Ovary (tissue), 9 donors: ENCODE measurements around the gene DAW1. TPM values are rescaled to one million over a fixed set of nuclear protein-coding genes. Genes with fewer than 3 reads are reported as not detected.

Experiments used
- DNase-seq, 5 donors: peaks; one replicate each; pipeline ENCODE4 v3.0.0-alpha.2; 2019 to 2020
- H3K27ac ChIP-seq, 2 donors: fragments of 200-600 bp; one replicate each; pipeline versions ENCODE4 v1.5.1 to v1.8.0; 2019 to 2022
- H3K27me3 ChIP-seq: fragments of 200-600 bp; one replicate; pipeline ENCODE4 v1.8.0; 2022
- H3K36me3 ChIP-seq: fragments of 200-600 bp; sonication (generic); one replicate; pipeline ENCODE4 v1.5.1; 2019
- H3K4me1 ChIP-seq: one replicate; pipeline ENCODE4 v1.8.1; 2013; ENCODE audit warnings: mild to moderate bottlenecking, moderate library complexity; ENCODE audit not compliant: insufficient read depth
- H3K4me3 ChIP-seq: fragments of 200-600 bp; sonication (generic); one replicate; pipeline ENCODE4 v1.5.1; 2017
- H3K9me3 ChIP-seq, 2 donors: fragments of 200-600 bp in 1 of 2; sonication (generic) in 1 of 2; one replicate each; pipeline versions ENCODE4 v1.5.1 to v1.8.1; 2013 to 2019; ENCODE audit warnings: mild to moderate bottlenecking in 1 of 2, moderate library complexity in 1 of 2
- CTCF ChIP-seq, 3 donors: fragments of 450-650 bp in 2 of 3; fragments of 200-600 bp in 1 of 3; IDR thresholded peaks; one replicate each; pipeline versions ENCODE4 v1.5.1 to v1.8.0; 2016 to 2022; ENCODE audit warnings: antibody characterized with exemption in 3 of 3, mild to moderate bottlenecking in 1 of 3
- EP300 ChIP-seq: sonication (generic); formaldehyde crosslinking; IDR thresholded peaks from one replicate; pipeline ENCODE4 v1.6.1; 2017; ENCODE audit warnings: antibody characterized with exemption
- POLR2A ChIP-seq: fragments of 450-650 bp; IDR thresholded peaks from one replicate; pipeline ENCODE4 v1.6.1; 2017; ENCODE audit warnings: antibody characterized with exemption, mild to moderate bottlenecking, moderate library complexity
- WGBS, 3 donors: extraction: QIAGEN DNeasy Blood & Tissue Kit in 1 of 3; methylation state at CpG; one replicate each; pipeline versions ENCODE4 v1.1.5 to v1.1.7; 2013 to 2017; 5-methylcytosine and 5-hydroxymethylcytosine counted together
- intact Hi-C, 4 donors: fragments of 100-400 bp; cut with DNase I; formaldehyde crosslinking; loops; one replicate each; pipeline versions ENCODE4 v1.11.0 to v1.15.1; 2022 to 2023
- polyA plus RNA-seq, 2 donors: library from polyadenylated mRNA; stranded (reverse); fragments of 200-250 nt in 1 of 2; fragments of 350-450 nt in 1 of 2; fragmentation: Illumina TruSeq in 1 of 2; extraction: RNeasy Lipid Tissue Mini Kit (QIAGEN cat#74804) in 1 of 2; gene quantifications; one replicate each; pipeline ENCODE4 v1.2.3, GENCODE V29; 2013 to 2014
- total RNA-seq, 7 donors: library from RNA; depleted of rRNA in 2 of 7; stranded (reverse); fragments of >200 nt in 2 of 7; fragmentation: NEBNext Ultra II Directional in 3 of 7; extraction: Animal tissue kit (Norgen Biotek cat#: 25700) in 3 of 7; gene quantifications; one replicate each; pipeline versions ENCODE4 v1.1.0 to v1.2.4, GENCODE V29; 2016 to 2023
- donor health status: DM: no; HTN: no; CAD: no; lungs with moderate emphysema.
- donor health status: DM: no; HTN: no; CAD: no.
- donor health status: Bipolar disorder and iron deficiency.
- donor health status: DM: yes; HTN: yes; CAD: no.
- donor health status: DM: no; HTN: no; CAD: no.
- donor health status: DM: yes; HTN: yes; CAD: no.

DAW1 gene
- total and polyA plus RNA-seq, 9 donors = 0.11 to 4.6 (median 0.62) TPM; not detected in 2

DNA sequence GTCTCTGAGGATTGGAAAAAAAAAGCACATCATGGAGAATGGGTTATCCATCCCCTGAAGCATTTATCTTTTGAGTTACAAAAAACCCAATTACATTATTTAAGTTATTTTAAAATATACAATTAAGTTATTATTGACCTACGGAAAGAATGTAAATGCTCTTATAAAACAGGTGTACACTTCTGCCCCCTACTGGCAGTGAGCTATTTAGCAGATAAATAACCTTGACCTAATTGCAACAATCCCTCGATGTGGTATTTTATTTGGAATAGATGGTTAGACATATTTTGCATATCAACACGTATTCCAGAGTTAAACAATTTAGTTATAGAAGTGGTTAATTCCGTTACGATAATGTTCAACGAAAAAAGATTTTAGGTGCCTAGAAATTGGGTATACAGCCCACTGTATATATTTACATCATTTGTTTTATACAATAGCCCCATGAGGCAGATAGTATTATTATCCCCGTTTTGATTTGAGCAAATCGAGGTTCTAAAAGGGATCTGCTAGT lies 9.1 kb upstream of the DAW1 start:
- DNase-seq = no peak
- no peak overlapping the region for H3K4me3 ChIP-seq
- intact Hi-C loops = no loop called here
- TF ChIP-seq POLR2A = no peak
- no peak for TF ChIP-seq CTCF (IDR thresholded peaks at IDR 0.05)
- TF ChIP-seq EP300 = no peak
- H3K4me1 ChIP-seq = no peaks in the 10 kb centered on the region
- 53 to 67% (median 56%) methylated on average over 8 of the region's 8 CpGs for WGBS, 3 donors
- H3K27me3 ChIP-seq = no peaks in the 10 kb centered on the region
- no peak overlapping the region for H3K27ac ChIP-seq
- no peaks in the 10 kb centered on the region for H3K36me3 ChIP-seq
- no peaks in the 10 kb centered on the region for H3K9me3 ChIP-seq

DNA sequence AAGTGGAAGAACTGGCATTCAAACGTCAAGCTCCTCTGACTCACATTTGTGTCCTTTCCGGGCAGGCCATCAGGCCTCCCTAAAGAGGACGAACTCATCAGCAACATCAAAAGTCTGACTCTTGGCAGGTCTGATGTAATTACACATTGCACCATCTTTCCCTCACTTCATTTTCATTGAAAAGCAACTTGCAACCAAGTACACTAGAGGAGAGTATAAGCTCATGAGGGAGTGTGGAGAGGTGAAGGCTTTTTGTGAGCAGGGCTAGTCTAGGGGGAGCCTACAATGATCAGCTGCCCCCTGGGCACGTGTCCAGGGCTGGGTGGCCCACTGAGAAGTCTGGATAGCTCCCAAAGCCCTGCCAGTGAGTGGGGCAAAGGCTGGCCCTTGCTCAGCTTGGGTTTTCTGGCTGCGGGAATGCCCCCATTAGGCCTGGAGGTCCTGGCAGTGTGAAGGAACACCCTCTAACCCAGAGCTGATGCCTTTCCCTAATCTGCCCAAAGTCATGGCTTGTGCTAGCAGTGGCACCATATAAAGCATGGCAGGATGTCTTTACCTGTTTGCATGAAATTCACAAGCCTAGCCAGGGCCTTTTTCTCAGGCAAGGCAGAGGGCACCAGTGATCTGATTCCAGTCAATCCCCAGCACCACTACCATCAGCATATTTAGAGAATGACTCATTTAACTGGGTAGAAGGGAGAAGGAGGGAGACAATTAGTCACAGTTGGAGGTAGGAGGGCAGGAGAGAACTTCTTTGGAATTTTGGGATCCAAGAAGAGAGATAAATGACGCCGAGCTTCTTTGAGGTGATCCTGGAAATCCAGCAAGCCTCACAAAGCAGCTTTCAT lies 8.5 kb upstream of the DAW1 start:
- H3K4me3 ChIP-seq = no peak overlapping the region
- TF ChIP-seq EP300 = no peak
- no peak for TF ChIP-seq CTCF (IDR thresholded peaks at IDR 0.05)
- TF ChIP-seq POLR2A = no peak
- no peaks in the 10 kb centered on the region for H3K27me3 ChIP-seq
- H3K36me3 ChIP-seq = no peaks in the 10 kb centered on the region
- 60 to 76% (median 69%) methylated on average over 7 of the region's 7 CpGs for WGBS, 3 donors
- H3K4me1 ChIP-seq = no peaks in the 10 kb centered on the region
- H3K27ac ChIP-seq = no peak overlapping the region
- no peaks in the 10 kb centered on the region for H3K9me3 ChIP-seq
- no peak for DNase-seq
- intact Hi-C loops = no loop called here

GRCh38 chr2:227864161-227864756 lies 7.2 kb upstream of the DAW1 start:
- DNase-seq = no peak
- 24 to 30% (median 28%) methylated on average over 9 of the region's 9 CpGs for WGBS, 3 donors
- no peaks in the 10 kb centered on the region for H3K4me1 ChIP-seq
- intact Hi-C loops = no loop called here
- H3K27ac ChIP-seq = no peak overlapping the region
- H3K9me3 ChIP-seq = no peaks in the 10 kb centered on the region
- H3K27me3 ChIP-seq = no peaks in the 10 kb centered on the region
- no peak for TF ChIP-seq POLR2A
- no peaks in the 10 kb centered on the region for H3K36me3 ChIP-seq
- H3K4me3 ChIP-seq = no peak overlapping the region

- intact Hi-C loops = no loop called here
- no peak for DNase-seq
- no peaks in the 10 kb centered on the region for H3K36me3 ChIP-seq
- H3K4me1 ChIP-seq = no peaks in the 10 kb centered on the region
- TF ChIP-seq EP300 (no peak), POLR2A (no peak), CTCF (IDR thresholded peaks at IDR 0.05) (no peak)
- H3K9me3 ChIP-seq = no peaks in the 10 kb centered on the region
- no peaks in the 10 kb centered on the region for H3K27me3 ChIP-seq
- H3K27ac ChIP-seq = no peak overlapping the region
- WGBS, 3 donors = 86 to 92% (median 87%) methylated on average over 4 of the region's 4 CpGs
- H3K4me3 ChIP-seq = no peak overlapping the region
Observed at GRCh38 chr2:227865291-227865690, 6.1 kb upstream of the DAW1 start.

GRCh38 chr2:227867386-227867785 lies 4.0 kb upstream of the DAW1 start:
- intact Hi-C loops = no loop called here
- 72 to 91% (median 88%) methylated on average over 2 of the region's 2 CpGs for WGBS, 3 donors
- no peak for TF ChIP-seq POLR2A
- no peak for TF ChIP-seq CTCF (IDR thresholded peaks at IDR 0.05)
- TF ChIP-seq EP300 = no peak

More at GRCh38 chr2:227867386-227867785, 4.0 kb upstream of the DAW1 start:
- H3K27ac ChIP-seq = no peak overlapping the region
- H3K4me1 ChIP-seq = peaks cover 4% of the 10 kb centered on the region
- no peak overlapping the region for H3K4me3 ChIP-seq
- no peaks in the 10 kb centered on the region for H3K9me3 ChIP-seq
- H3K36me3 ChIP-seq = no peaks in the 10 kb centered on the region
- DNase-seq = no peak
- no peaks in the 10 kb centered on the region for H3K27me3 ChIP-seq
